Mesothelial cell of epicardium (in vitro differentiated cells): Measurements from ENCODE around the gene DGKI. TPM values are rescaled to one million over a fixed set of nuclear protein-coding genes. Genes with fewer than 3 reads are reported as not detected.

ENCODE experiments used
- DNase-seq, 2 experiments: peaks; one replicate each; pipeline ENCODE4 v3.0.0; 2021; ENCODE audit warnings: low spot score in 2 of 2; ENCODE audit not compliant: unreplicated experiment in 2 of 2
- H3K27ac Mint-ChIP-seq: 2 replicates; pipeline ENCODE4 v1.8.0; 2021; ENCODE audit warnings: mixed read lengths
- H3K27me3 Mint-ChIP-seq: 2 replicates; pipeline ENCODE4 v1.8.0; 2021; ENCODE audit warnings: low read depth, mixed read lengths
- H3K36me3 Mint-ChIP-seq: 2 replicates; pipeline ENCODE4 v1.8.0; 2021; ENCODE audit warnings: mixed read lengths
- H3K4me1 Mint-ChIP-seq: 2 replicates; pipeline ENCODE4 v1.8.0; 2021; ENCODE audit warnings: mixed read lengths
- H3K4me3 Mint-ChIP-seq: 2 replicates; pipeline ENCODE4 v1.8.0; 2021; ENCODE audit warnings: mild to moderate bottlenecking, moderate library complexity, mixed read lengths
- H3K9me3 Mint-ChIP-seq: 2 replicates; pipeline ENCODE4 v1.8.0; 2021; ENCODE audit warnings: mixed read lengths
- total RNA-seq: library from RNA; stranded (reverse); gene quantifications from 3 replicates; pipeline ENCODE4 v1.2.1, GENCODE V29; 2021
- TF ChIP-seq, protein P1 (sequence below): fragments of 200-600 bp; sonication (generic); IDR thresholded peaks from one replicate; pipeline ENCODE4 v1.5.0; 2021; ENCODE audit warnings: antibody characterized with exemption; ENCODE audit not compliant: unreplicated experiment

The DGKI gene
- total RNA-seq, 1 donor from 2014 or later = 2.0 TPM

- Mint-ChIP-seq H3K4me1 (peaks cover 8% of the 10 kb centered on the region), H3K4me3 (no peak overlapping the region), H3K27me3 (peaks cover 3% of the 10 kb centered on the region), H3K9me3 (no peaks in the 10 kb centered on the region), H3K27ac (no peak overlapping the region), H3K36me3 (no peaks in the 10 kb centered on the region)
- TF ChIP-seq, protein P1, sequence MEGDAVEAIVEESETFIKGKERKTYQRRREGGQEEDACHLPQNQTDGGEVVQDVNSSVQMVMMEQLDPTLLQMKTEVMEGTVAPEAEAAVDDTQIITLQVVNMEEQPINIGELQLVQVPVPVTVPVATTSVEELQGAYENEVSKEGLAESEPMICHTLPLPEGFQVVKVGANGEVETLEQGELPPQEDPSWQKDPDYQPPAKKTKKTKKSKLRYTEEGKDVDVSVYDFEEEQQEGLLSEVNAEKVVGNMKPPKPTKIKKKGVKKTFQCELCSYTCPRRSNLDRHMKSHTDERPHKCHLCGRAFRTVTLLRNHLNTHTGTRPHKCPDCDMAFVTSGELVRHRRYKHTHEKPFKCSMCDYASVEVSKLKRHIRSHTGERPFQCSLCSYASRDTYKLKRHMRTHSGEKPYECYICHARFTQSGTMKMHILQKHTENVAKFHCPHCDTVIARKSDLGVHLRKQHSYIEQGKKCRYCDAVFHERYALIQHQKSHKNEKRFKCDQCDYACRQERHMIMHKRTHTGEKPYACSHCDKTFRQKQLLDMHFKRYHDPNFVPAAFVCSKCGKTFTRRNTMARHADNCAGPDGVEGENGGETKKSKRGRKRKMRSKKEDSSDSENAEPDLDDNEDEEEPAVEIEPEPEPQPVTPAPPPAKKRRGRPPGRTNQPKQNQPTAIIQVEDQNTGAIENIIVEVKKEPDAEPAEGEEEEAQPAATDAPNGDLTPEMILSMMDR = no peak
- no peak for DNase-seq
Observed at GRCh38 chr7:137531671-137532070, 315.1 kb downstream of the DGKI start.

DNA sequence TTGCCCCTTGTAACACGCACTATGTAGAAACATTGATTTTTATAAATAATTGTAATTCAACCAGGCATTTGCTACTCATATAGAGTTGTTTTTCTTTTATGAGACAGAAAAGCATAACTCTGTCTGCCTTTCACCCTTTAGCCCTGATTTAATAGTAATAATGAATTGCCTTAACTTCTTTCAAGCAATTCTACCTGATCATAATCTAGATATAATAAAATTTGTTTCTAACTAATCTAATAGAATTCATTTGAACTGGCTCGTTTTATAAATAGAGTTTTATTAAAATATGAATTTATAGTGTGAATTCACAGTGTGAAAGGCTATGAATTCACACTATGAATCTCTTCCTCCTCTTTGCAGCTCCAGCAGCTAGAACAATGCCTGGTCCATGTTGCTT is 319.1 kb downstream of the DGKI start:
- no peaks in the 10 kb centered on the region for H3K9me3 Mint-ChIP-seq
- no peak overlapping the region for H3K4me3 Mint-ChIP-seq
- no peak for DNase-seq
- peaks cover 8% of the 10 kb centered on the region for H3K4me1 Mint-ChIP-seq
- H3K27ac Mint-ChIP-seq = no peak overlapping the region
- H3K36me3 Mint-ChIP-seq = no peaks in the 10 kb centered on the region
- TF ChIP-seq, protein P1 = no peak
- H3K27me3 Mint-ChIP-seq = peaks cover 24% of the 10 kb centered on the region

DNA sequence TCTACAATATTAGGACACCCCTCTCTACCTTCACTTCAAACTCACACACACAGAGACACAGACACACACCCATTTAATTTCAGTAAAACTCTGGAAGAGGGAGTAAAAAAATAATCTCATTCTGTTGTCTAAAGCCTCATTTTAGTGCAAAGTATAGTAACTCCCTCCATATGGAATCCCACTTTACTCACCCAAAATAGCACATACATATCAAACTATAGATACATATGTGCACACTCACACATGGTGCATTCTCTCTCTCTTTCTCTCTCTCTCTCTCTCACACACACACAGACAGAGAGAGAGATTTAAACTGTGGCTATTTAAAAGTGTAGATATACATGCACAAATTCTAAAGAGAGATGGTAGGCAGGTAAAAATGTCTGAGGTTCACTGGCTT is 323.6 kb downstream of the DGKI start:
- Mint-ChIP-seq H3K9me3 (no peaks in the 10 kb centered on the region), H3K27me3 (peaks cover 32% of the 10 kb centered on the region), H3K4me3 (no peak overlapping the region)

GRCh38 chr7:137521451-137521850 is 325.3 kb downstream of the DGKI start:
- Mint-ChIP-seq H3K4me3 (no peak overlapping the region), H3K27ac (no peak overlapping the region), H3K4me1 (peaks cover 23% of the 10 kb centered on the region), H3K27me3 (peaks cover 29% of the 10 kb centered on the region), H3K9me3 (peaks cover 9% of the 10 kb centered on the region), H3K36me3 (no peaks in the 10 kb centered on the region)
- no peak for DNase-seq
- TF ChIP-seq, protein P1 = no peak

More for the DNA sequence above, 323.6 kb downstream of the DGKI start:
- Mint-ChIP-seq H3K36me3 (no peaks in the 10 kb centered on the region), H3K4me1 (peaks cover 24% of the 10 kb centered on the region), H3K27ac (no peak overlapping the region)
- TF ChIP-seq, protein P1 = no peak
- no peak for DNase-seq

GRCh38 chr7:137519947-137520346 is 326.8 kb downstream of the DGKI start:
- Mint-ChIP-seq H3K27ac (no peak overlapping the region), H3K27me3 (peaks cover 24% of the 10 kb centered on the region), H3K9me3 (peaks cover 9% of the 10 kb centered on the region), H3K36me3 (no peaks in the 10 kb centered on the region), H3K4me3 (no peak overlapping the region), H3K4me1 (peaks cover 27% of the 10 kb centered on the region)
- no peak for DNase-seq
- TF ChIP-seq, protein P1 = no peak

- no peak overlapping the region for H3K27ac Mint-ChIP-seq
- no peak for DNase-seq
Observed at GRCh38 chr7:137519181-137519691, 327.5 kb downstream of the DGKI start.

More at GRCh38 chr7:137519181-137519691, 327.5 kb downstream of the DGKI start:
- no peak overlapping the region for H3K4me3 Mint-ChIP-seq
- TF ChIP-seq, protein P1 = no peak
- H3K27me3 Mint-ChIP-seq = peaks cover 26% of the 10 kb centered on the region
- no peaks in the 10 kb centered on the region for H3K36me3 Mint-ChIP-seq
- peaks cover 27% of the 10 kb centered on the region for H3K4me1 Mint-ChIP-seq
- H3K9me3 Mint-ChIP-seq = peaks cover 9% of the 10 kb centered on the region
